ENCODE results near the gene ACACB.
A peak's percentile ranks its signal among the peaks of the same experiment; 100 is the strongest.

Gene ACACB

GRCh38 chr12:109110988-109111495, 5.3 kb upstream of the ACACB start:
- no peak for DNase-seq

- DNase-seq, result peak; percentile 29
These were observed 3.5 kb upstream of the ACACB start for GRCh38 chr12:109112720-109113465.

GRCh38 chr12:109113661-109114321, 2.6 kb upstream of the ACACB start:
- no peak for DNase-seq

GRCh38 chr12:109114644-109115043, 1.7 kb upstream of the ACACB start:
- no peak for DNase-seq

GRCh38 chr12:109115404-109115757, 1.0 kb upstream of the ACACB start:
- no peak for DNase-seq

GRCh38 chr12:109116611-109116949, 193 bp downstream of the ACACB start:
- DNase-seq, result no peak

GRCh38 chr12:109120095-109120494, 3.7 kb downstream of the ACACB start:
- no peak for DNase-seq

- DNase-seq, result no peak
These were observed 4.2 kb downstream of the ACACB start for GRCh38 chr12:109120557-109120956.

- DNase-seq, result no peak
These were observed 5.0 kb downstream of the ACACB start for GRCh38 chr12:109121346-109121880.

- no peak for DNase-seq
These were observed 8.7 kb downstream of the ACACB start for GRCh38 chr12:109124878-109125648.

- no peak for DNase-seq
These were observed 9.4 kb downstream of the ACACB start for GRCh38 chr12:109125791-109126190.

GRCh38 chr12:109126784-109127183, 10.4 kb downstream of the ACACB start:
- no peak for DNase-seq

- no peak for DNase-seq
These were observed 11.3 kb downstream of the ACACB start for GRCh38 chr12:109127533-109128242.

GRCh38 chr12:109130297-109131153, 14.1 kb downstream of the ACACB start:
- DNase-seq, result no peak

GRCh38 chr12:109131154-109132050, 15.0 kb downstream of the ACACB start:
- DNase-seq, result no peak

GRCh38 chr12:109134186-109134917, 18.0 kb downstream of the ACACB start:
- DNase-seq, result no peak

GRCh38 chr12:109137055-109137454, 20.7 kb downstream of the ACACB start:
- no peak for DNase-seq

GRCh38 chr12:109139360-109139759, 23.0 kb downstream of the ACACB start:
- DNase-seq, result no peak

- no peak for DNase-seq
These were observed 23.4 kb downstream of the ACACB start for GRCh38 chr12:109139791-109140190.

GRCh38 chr12:109140560-109140959, 24.2 kb downstream of the ACACB start:
- DNase-seq, result no peak

Measured in GF-D8 (cell line).